HL-60 (cell line): ENCODE measurements around the gene CDH7.

Experiments used
- CTCF ChIP-seq: IDR thresholded peaks from one replicate; pipeline ENCODE4 v1.5.1; 2011; ENCODE audit warnings: low read length, control low read depth, inconsistent platforms; ENCODE audit not compliant: insufficient read depth
- POLR2AphosphoS5 ChIP-seq: IDR thresholded peaks from 2 replicates; pipeline ENCODE4 v1.6.1; 2012; ENCODE audit warnings: low read depth

DNA sequence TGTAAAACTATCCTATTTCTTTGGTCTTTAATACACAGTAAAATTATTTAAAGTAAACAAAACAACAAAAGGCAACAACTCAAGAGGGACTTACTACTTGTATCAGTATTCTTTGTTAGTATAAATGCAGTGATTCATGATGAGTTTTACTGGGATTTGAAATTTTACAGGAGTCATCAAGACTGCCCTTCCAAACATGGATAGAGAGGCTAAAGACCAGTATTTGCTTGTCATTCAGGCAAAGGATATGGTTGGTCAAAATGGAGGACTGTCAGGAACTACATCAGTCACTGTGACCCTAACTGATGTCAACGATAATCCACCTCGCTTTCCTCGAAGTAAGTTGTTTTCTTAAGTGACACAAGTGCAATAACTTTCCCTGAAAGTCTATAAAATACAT is 71.1 kb downstream of the CDH7 start:
- TF ChIP-seq CTCF, result no peak
- TF ChIP-seq POLR2AphosphoS5, result no peak
